SK-N-MC (cell line): ENCODE data around the gene BACH2.

ENCODE experiments used
- DNase-seq: peaks from one replicate; pipeline ENCODE4 v3.0.0-alpha.2; 2011; ENCODE audit warnings: low read depth, low spot score
- H3K27ac ChIP-seq: fragments of 200-600 bp; sonication (generic); 2 replicates; pipeline ENCODE4 v1.5.1; 2016; ENCODE audit warnings: mixed run types
- H3K36me3 ChIP-seq: fragments of 200-600 bp; sonication (generic); 2 replicates; pipeline ENCODE4 v1.6.1; 2017; ENCODE audit warnings: antibody characterized with exemption, low read length, mixed read lengths; ENCODE audit not compliant: insufficient read depth
- H3K4me3 ChIP-seq: fragments of 200-600 bp; sonication (generic); 2 replicates; pipeline ENCODE4 v1.5.1; 2016
- H3K9ac ChIP-seq: fragments of 200-600 bp; sonication (generic); 2 replicates; pipeline ENCODE4 v1.8.0; 2017; ENCODE audit warnings: mixed run types, mixed read lengths; ENCODE audit not compliant: insufficient read length
- H3K9me3 ChIP-seq: fragments of 200-600 bp; sonication (generic); 2 replicates; pipeline ENCODE4 v1.6.1; 2017; ENCODE audit warnings: low read depth, mild to moderate bottlenecking, antibody characterized with exemption, low read length, moderate library complexity, mixed read lengths
- EZH2 ChIP-seq: fragments of 200-600 bp; sonication (generic); IDR thresholded peaks from one replicate; pipeline ENCODE4 v1.6.1; 2017; ENCODE audit warnings: antibody characterized with exemption
- FOXP2 ChIP-seq: optimal IDR thresholded peaks from 2 replicates; pipeline ENCODE3; 2011; ENCODE audit warnings: mild to moderate bottlenecking, moderate library complexity; ENCODE audit not compliant: insufficient read depth; ENCODE audit errors: extremely low read length, control extremely low read depth
- POLR2AphosphoS5 ChIP-seq: IDR thresholded peaks from 2 replicates; pipeline ENCODE4 v1.6.1; 2012; ENCODE audit warnings: mild to moderate bottlenecking, low read depth, low read length, borderline replicate concordance

The BACH2 gene

DNA sequence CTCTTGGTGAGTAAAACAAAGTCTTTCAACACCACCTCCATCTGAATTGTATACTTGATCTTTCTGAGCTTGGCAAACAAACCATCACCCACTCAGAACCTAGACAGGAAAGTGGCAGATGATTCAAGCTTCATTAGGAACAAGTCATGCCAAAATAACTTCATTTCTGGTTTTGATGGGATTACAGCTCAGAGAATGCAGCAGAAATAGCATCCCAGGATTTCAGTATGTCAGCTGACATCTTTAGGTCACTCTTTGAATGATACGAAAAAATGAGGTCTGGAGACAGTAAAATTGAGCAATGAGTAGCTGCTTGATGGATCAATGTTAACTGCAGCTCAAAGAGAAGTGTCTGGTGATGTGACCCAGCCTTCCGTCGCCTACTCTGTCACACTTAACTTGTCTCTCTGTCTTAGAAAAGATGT lies 310.0 kb downstream of the BACH2 start:
- DNase-seq, result no peak
- Histone ChIP-seq H3K27ac (no peak overlapping the region), H3K9ac (no peak overlapping the region), H3K4me3 (no peak overlapping the region), H3K36me3 (no peaks in the 10 kb centered on the region), H3K9me3 (no peaks in the 10 kb centered on the region)
- TF ChIP-seq EZH2, result no peak
- no peak for TF ChIP-seq POLR2AphosphoS5
- no peak for TF ChIP-seq FOXP2

- no peaks in the 10 kb centered on the region for H3K36me3 ChIP-seq
- H3K27ac ChIP-seq, result no peak overlapping the region
- H3K4me3 ChIP-seq, result no peak overlapping the region
- no peak for DNase-seq
- H3K9me3 ChIP-seq, result no peaks in the 10 kb centered on the region
- no peak overlapping the region for H3K9ac ChIP-seq
- TF ChIP-seq EZH2 (no peak), POLR2AphosphoS5 (no peak), FOXP2 (no peak)
These were observed 310.7 kb downstream of the BACH2 start for GRCh38 chr6:89985751-89986493.

DNA sequence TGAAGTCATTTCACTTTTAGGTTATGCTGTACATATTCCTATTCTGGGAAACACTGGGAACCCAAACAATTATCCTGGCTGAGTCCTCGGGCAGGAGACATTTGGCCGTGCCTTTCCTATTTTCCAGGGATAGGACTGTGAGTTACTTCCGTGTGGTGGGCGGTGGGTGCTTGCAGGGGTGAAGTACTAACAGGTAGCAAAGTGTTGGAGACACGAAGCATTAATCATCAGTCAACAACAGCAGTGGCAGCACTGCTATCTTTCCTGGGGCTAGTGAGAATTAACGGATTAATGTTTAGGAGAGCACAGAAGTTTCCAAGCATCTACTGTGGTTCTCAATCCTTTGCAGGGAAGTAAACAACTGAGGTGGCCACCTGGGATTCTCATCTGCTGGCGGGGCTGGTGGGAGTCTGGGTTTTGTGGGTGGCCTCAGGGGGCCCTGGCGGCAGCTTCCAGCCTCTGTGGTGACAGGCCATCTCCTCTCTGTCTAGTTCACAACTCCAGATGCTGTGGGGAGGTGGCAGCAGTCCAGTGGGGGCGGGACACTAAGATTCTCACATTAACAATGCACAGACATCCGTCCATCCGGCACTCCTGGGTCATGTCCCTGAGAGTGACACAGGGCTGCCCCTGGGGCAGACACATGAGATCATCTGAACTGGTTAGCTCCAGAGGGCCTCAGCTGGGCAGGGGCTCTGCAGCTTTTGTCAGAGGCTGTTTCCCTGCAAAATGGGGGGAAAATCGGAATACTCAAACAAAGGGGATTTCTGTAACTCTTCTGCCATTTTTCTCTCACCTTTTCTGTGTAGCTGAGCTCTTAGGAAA lies 311.5 kb downstream of the BACH2 start:
- Histone ChIP-seq H3K27ac (no peak overlapping the region), H3K4me3 (no peak overlapping the region), H3K9ac (no peak overlapping the region), H3K36me3 (no peaks in the 10 kb centered on the region), H3K9me3 (no peaks in the 10 kb centered on the region)
- TF ChIP-seq POLR2AphosphoS5 (no peak), EZH2 (no peak), FOXP2 (no peak)
- no peak for DNase-seq

DNA sequence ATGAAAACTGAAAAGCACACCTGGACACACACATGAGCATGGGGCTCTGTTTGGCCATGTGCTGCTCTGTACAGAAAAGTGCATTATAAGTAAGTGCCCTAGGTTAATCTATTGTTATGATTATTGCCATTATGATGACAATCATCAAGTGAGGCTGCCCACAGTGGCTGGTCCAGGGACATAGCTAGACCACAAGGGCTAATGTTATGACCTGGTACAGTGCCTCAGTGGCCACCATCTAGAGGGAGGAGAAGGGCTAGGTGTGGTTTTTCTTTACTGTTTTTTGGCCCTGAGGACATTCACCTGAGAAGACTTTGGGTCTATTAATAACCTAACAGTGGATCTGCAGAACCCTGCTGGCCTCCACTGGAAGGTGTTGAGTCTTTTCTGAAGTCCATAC lies 316.3 kb downstream of the BACH2 start:
- no peak overlapping the region for H3K9ac ChIP-seq
- H3K27ac ChIP-seq, result no peak overlapping the region
- H3K9me3 ChIP-seq, result no peaks in the 10 kb centered on the region
- H3K36me3 ChIP-seq, result no peaks in the 10 kb centered on the region
- no peak for DNase-seq
- H3K4me3 ChIP-seq, result no peak overlapping the region
- TF ChIP-seq EZH2 (no peak), FOXP2 (no peak), POLR2AphosphoS5 (no peak)

DNA sequence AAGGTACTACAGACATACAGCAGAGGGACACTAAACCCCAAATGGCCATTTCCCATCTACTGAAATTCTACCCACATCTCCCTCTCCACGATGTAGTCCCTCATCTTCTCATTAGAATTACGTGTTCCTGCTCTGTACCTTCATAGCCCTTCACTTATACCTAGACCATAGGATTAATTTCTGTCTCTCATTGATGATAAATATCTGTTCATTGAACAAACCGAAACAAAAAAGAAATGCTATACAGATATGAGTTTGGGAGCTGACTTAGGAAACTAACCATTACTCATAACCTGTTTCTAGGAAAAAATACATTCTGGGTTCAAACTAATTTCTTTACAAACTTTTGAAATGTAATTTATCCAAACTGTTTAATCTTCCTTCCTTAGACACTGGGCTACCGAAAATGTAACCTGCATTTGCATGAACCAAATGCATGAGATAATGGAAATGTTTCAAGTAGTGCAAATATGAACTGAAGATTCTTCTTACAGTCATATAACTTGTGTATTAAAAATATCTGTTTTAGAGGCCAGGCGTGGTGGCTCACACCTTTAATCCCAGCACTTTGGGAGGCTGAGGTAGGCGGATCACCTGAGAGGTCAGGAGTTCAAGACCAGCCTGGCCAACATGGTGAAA lies 317.0 kb downstream of the BACH2 start:
- H3K4me3 ChIP-seq, result no peak overlapping the region
- H3K9me3 ChIP-seq, result no peaks in the 10 kb centered on the region
- no peak overlapping the region for H3K27ac ChIP-seq
- no peak for TF ChIP-seq FOXP2
- TF ChIP-seq EZH2, result no peak
- TF ChIP-seq POLR2AphosphoS5, result no peak
- no peak for DNase-seq
- H3K36me3 ChIP-seq, result no peaks in the 10 kb centered on the region
- no peak overlapping the region for H3K9ac ChIP-seq

- H3K9me3 ChIP-seq, result no peaks in the 10 kb centered on the region
- no peaks in the 10 kb centered on the region for H3K36me3 ChIP-seq
- no peak overlapping the region for H3K9ac ChIP-seq
- H3K27ac ChIP-seq, result no peak overlapping the region
- no peak for DNase-seq
- H3K4me3 ChIP-seq, result peak overlapping the region; percentile 69
- TF ChIP-seq EZH2 (no peak), POLR2AphosphoS5 (no peak), FOXP2 (no peak)
These were observed 317.9 kb downstream of the BACH2 start for GRCh38 chr6:89978749-89979145.

GRCh38 chr6:89977808-89978748 lies 318.6 kb downstream of the BACH2 start:
- Histone ChIP-seq H3K27ac (peak overlapping the region; percentile 85), H3K36me3 (no peaks in the 10 kb centered on the region), H3K9ac (no peak overlapping the region), H3K4me3 (peak overlapping the region; percentile 69), H3K9me3 (no peaks in the 10 kb centered on the region)
- TF ChIP-seq POLR2AphosphoS5, result peak; percentile 89; the same call in 1 of the 2 replicates
- TF ChIP-seq EZH2, result no peak
- peak; percentile 81 for TF ChIP-seq FOXP2
- peak; percentile 98 for DNase-seq

DNA sequence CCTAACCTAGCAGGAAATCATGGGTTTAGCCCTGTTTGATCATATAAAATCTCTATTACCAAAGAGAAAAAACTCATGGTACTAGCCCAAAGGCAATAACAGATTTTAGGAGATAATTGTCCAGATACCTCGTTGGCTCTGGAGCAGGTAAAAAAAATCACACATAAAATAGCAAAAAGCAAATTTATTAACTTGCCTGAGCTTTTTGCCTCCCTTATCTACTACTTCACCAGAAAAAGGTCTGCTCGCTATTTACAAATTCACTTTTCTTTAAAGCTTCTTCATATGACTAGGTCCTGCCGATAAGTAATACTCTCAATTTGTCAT lies 320.0 kb downstream of the BACH2 start:
- H3K27ac ChIP-seq, result no peak overlapping the region
- H3K36me3 ChIP-seq, result no peaks in the 10 kb centered on the region
- H3K9me3 ChIP-seq, result no peaks in the 10 kb centered on the region
- no peak for DNase-seq
- no peak overlapping the region for H3K4me3 ChIP-seq
- TF ChIP-seq EZH2 (no peak), POLR2AphosphoS5 (no peak), FOXP2 (no peak)
- H3K9ac ChIP-seq, result no peak overlapping the region
